Smooth muscle cell of bladder (primary cell): ENCODE measurements around the gene GP1BA. TPM values are rescaled to one million over a fixed set of nuclear protein-coding genes. Genes with fewer than 3 reads are reported as not detected.

Experiments
- total RNA-seq: library from RNA; depleted of rRNA; stranded (reverse); fragments of >200 nt; gene quantifications from 2 replicates; pipeline ENCODE4 v1.2.3, GENCODE V29; 2014

GP1BA gene
- total RNA-seq: not detected in 2 replicates

GRCh38 chr17:4931963-4932362, at the start of gene GP1BA:
GP1BA (plus strand) TSS chr17:4932277; CDS start chr17:4932605, 328 bp downstream.

GRCh38 chr17:4899341-4900230, 32.5 kb upstream of the GP1BA start, which contains the start of gene C17orf107:
C17orf107 (plus strand) TSS chr17:4899536; CDS start chr17:4899763, 227 bp downstream.

GRCh38 chr17:4903051-4903818, 28.8 kb upstream of the GP1BA start, which contains the start of gene CHRNE:
CHRNE (minus strand) TSS chr17:4903098; CDS start chr17:4903063, 35 bp downstream.

GRCh38 chr17:4939796-4940554, 7.9 kb downstream of the GP1BA start, which contains the start of the genes RNF167 and SLC25A11:
RNF167 (plus strand) TSS chr17:4940268; CDS start chr17:4940910, 642 bp downstream.
SLC25A11 (minus strand) TSS chr17:4940046; CDS start chr17:4939910, 136 bp downstream.

GRCh38 chr17:4948166-4948930, 16.3 kb downstream of the GP1BA start, which contains the start of gene PFN1:
PFN1 (minus strand) TSS chr17:4948530; CDS start chr17:4948394, 136 bp downstream.

GRCh38 chr17:4950746-4951204, 18.7 kb downstream of the GP1BA start, which contains the start of gene ENO3:
ENO3 (plus strand) TSS chr17:4951119; CDS start chr17:4951830, 711 bp downstream.

GRCh38 chr17:4967539-4968485, 35.7 kb downstream of the GP1BA start, which contains the start of gene SPAG7:
SPAG7 (minus strand) TSS chr17:4967817; CDS start chr17:4967804, 13 bp downstream.

Other genes with a start within 250 kb of the GP1BA start
- gene PELP1, start 228.1 kb upstream of the GP1BA start, total RNA-seq: 9.0 and 11.9 TPM in 2 replicates
- 2.1 and 3.2 TPM in 2 replicates for gene ARRB2, start 221.6 kb upstream of the GP1BA start, total RNA-seq
- gene MED11, start 200.8 kb upstream of the GP1BA start, total RNA-seq: 10.4 and 16.5 TPM in 2 replicates
- 0.09 and 0.14 TPM in 2 replicates for gene ZMYND15, start 192.4 kb upstream of the GP1BA start, total RNA-seq
- 1.8 and 2.1 TPM in 2 replicates for gene CXCL16, start 192.3 kb upstream of the GP1BA start, total RNA-seq
- gene TM4SF5, start 160.4 kb upstream of the GP1BA start, total RNA-seq: not detected in 2 replicates
- gene VMO1, start 145.9 kb upstream of the GP1BA start, total RNA-seq: 0.74 and 3.3 TPM in 2 replicates
- not detected in 2 replicates for gene GLTPD2, start 143.3 kb upstream of the GP1BA start, total RNA-seq
- gene PSMB6, start 136.1 kb upstream of the GP1BA start, total RNA-seq: 164 and 179 TPM in 2 replicates
- gene PLD2, start 125.1 kb upstream of the GP1BA start, total RNA-seq: 14.2 and 15.8 TPM in 2 replicates
- 17.1 and 21.0 TPM in 2 replicates for gene MINK1, start 98.9 kb upstream of the GP1BA start, total RNA-seq
- 4.3 and 6.1 TPM in 2 replicates for gene C17orf107, start 32.7 kb upstream of the GP1BA start, total RNA-seq
- gene CHRNE, start 29.2 kb upstream of the GP1BA start, total RNA-seq: 0.14 and 1.4 TPM in 2 replicates
- gene SLC25A11, start 7.8 kb downstream of the GP1BA start, total RNA-seq: 51.8 and 62.5 TPM in 2 replicates
- 12.2 and 15.3 TPM in 2 replicates for gene RNF167, start 8.0 kb downstream of the GP1BA start, total RNA-seq
- gene PFN1, start 16.3 kb downstream of the GP1BA start, total RNA-seq: 381 and 445 TPM in 2 replicates
- gene ENO3, start 18.8 kb downstream of the GP1BA start, total RNA-seq: 1.6 and 2.6 TPM in 2 replicates
- gene SPAG7, start 35.5 kb downstream of the GP1BA start, total RNA-seq: 50.8 and 60.6 TPM in 2 replicates
- gene CAMTA2, start 55.4 kb downstream of the GP1BA start, total RNA-seq: 6.8 and 6.9 TPM in 2 replicates
- gene INCA1, start 65.2 kb downstream of the GP1BA start, total RNA-seq: 0.37 and 0.57 TPM in 2 replicates
- 77.7 and 97.3 TPM in 2 replicates for gene KIF1C, start 65.7 kb downstream of the GP1BA start, total RNA-seq
- gene SLC52A1, start 103.1 kb downstream of the GP1BA start, total RNA-seq: 0.14 TPM in 1 of 2 replicates, not detected in the other
- gene ZFP3, start 146.2 kb downstream of the GP1BA start, total RNA-seq: 1.0 and 1.3 TPM in 2 replicates
- 5.3 and 6.6 TPM in 2 replicates for gene ZNF232, start 179.6 kb downstream of the GP1BA start, total RNA-seq
- under 0.01 TPM in 1 of 2 replicates, not detected in the other for gene USP6, start 183.8 kb downstream of the GP1BA start, total RNA-seq